ENCODE data around the gene SMTNL2.
"Not testable (repeated sequence)": the region's sequence is repeated elsewhere in the genome, so short reads cannot be mapped to it uniquely, and the experiment has no call there.

Gene SMTNL2

GRCh38 chr17:4605826-4606225 lies 21.5 kb downstream of the SMTNL2 start:
- no peak for DNase-seq

GRCh38 chr17:4607261-4607741 lies 23.0 kb downstream of the SMTNL2 start:
- DNase-seq: no peak

- DNase-seq: no peak
These were observed 23.5 kb downstream of the SMTNL2 start for GRCh38 chr17:4607773-4608187.

- no peak for DNase-seq
These were observed 25.4 kb downstream of the SMTNL2 start for GRCh38 chr17:4609761-4610160.

GRCh38 chr17:4610162-4610561 lies 25.8 kb downstream of the SMTNL2 start:
- DNase-seq: no peak

- no peak for DNase-seq
These were observed 26.3 kb downstream of the SMTNL2 start for GRCh38 chr17:4610656-4611055.

- no peak for DNase-seq
These were observed 32.1 kb downstream of the SMTNL2 start for GRCh38 chr17:4616476-4616875.

GRCh38 chr17:4617090-4617489 lies 32.8 kb downstream of the SMTNL2 start:
- DNase-seq: no peak

- no peak for DNase-seq
These were observed 33.4 kb downstream of the SMTNL2 start for GRCh38 chr17:4617590-4618351.

GRCh38 chr17:4620531-4621101 lies 36.3 kb downstream of the SMTNL2 start:
- no peak for DNase-seq

GRCh38 chr17:4622375-4622774 lies 38.0 kb downstream of the SMTNL2 start:
- DNase-seq: no peak

- no peak for DNase-seq
These were observed 38.9 kb downstream of the SMTNL2 start for GRCh38 chr17:4623249-4623648.

- not testable (repeated sequence) for DNase-seq
These were observed 40.2 kb downstream of the SMTNL2 start for GRCh38 chr17:4624451-4624911.

GRCh38 chr17:4625181-4625617 lies 40.9 kb downstream of the SMTNL2 start:
- DNase-seq: no peak

GRCh38 chr17:4626734-4627256 lies 42.5 kb downstream of the SMTNL2 start:
- no peak for DNase-seq

GRCh38 chr17:4631431-4631830 lies 47.1 kb downstream of the SMTNL2 start:
- DNase-seq: no peak

- no peak for DNase-seq
These were observed 47.7 kb downstream of the SMTNL2 start for GRCh38 chr17:4631836-4632580.

- no peak for DNase-seq
These were observed 48.2 kb downstream of the SMTNL2 start for GRCh38 chr17:4632581-4632920.

GRCh38 chr17:4633643-4634042 lies 49.3 kb downstream of the SMTNL2 start:
- no peak for DNase-seq

- DNase-seq: no peak
These were observed 50.6 kb downstream of the SMTNL2 start for GRCh38 chr17:4634976-4635375.

GRCh38 chr17:4635823-4636375 lies 51.6 kb downstream of the SMTNL2 start:
- DNase-seq: peak; percentile 6 to 22

GRCh38 chr17:4636474-4637100 lies 52.3 kb downstream of the SMTNL2 start:
- no peak for DNase-seq

- DNase-seq: not testable (repeated sequence)
These were observed 54.4 kb downstream of the SMTNL2 start for GRCh38 chr17:4638766-4639165.
